Peyer's patch (tissue), 4 donors: Measurements from ENCODE around the gene EPB41L4B.

ENCODE experiments used
- POLR2A ChIP-seq, 2 donors: fragments of 450-650 bp; IDR thresholded peaks; one replicate each; pipeline ENCODE4 v1.5.1; 2017; ENCODE audit warnings: antibody characterized with exemption in 2 of 2, mild to moderate bottlenecking in 2 of 2, moderate library complexity in 2 of 2
- TF ChIP-seq, protein P1 (sequence below), 6 experiments: fragments of 450-650 bp in 4 of 6; fragments of 200-600 bp in 2 of 6; sonication (generic) in 1 of 6; IDR thresholded peaks; one replicate each; pipeline ENCODE4 v1.5.1; 2017 to 2019; ENCODE audit warnings: antibody characterized with exemption in 6 of 6, mild to moderate bottlenecking in 3 of 6, moderate library complexity in 1 of 6

DNA sequence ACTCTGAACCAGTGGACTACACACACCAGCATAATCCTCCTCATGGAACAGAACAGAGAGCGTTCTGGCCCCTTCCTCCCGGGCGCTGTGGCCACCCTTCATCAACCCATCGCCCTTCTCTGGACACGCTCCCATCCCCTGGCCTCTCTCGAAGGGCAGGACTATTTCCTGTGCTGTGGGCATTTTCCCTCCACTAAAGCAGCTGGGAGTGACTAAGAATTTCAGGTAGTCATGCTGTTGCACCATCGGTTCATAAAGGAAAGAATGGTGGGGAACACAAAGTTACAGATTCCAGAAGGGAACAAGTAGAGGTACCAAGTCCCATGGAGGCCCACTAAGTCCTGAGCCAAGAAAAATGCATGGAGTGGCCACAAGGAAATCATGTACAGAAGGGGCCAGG is 68.6 kb downstream of the EPB41L4B start:
- TF ChIP-seq, protein P1, sequence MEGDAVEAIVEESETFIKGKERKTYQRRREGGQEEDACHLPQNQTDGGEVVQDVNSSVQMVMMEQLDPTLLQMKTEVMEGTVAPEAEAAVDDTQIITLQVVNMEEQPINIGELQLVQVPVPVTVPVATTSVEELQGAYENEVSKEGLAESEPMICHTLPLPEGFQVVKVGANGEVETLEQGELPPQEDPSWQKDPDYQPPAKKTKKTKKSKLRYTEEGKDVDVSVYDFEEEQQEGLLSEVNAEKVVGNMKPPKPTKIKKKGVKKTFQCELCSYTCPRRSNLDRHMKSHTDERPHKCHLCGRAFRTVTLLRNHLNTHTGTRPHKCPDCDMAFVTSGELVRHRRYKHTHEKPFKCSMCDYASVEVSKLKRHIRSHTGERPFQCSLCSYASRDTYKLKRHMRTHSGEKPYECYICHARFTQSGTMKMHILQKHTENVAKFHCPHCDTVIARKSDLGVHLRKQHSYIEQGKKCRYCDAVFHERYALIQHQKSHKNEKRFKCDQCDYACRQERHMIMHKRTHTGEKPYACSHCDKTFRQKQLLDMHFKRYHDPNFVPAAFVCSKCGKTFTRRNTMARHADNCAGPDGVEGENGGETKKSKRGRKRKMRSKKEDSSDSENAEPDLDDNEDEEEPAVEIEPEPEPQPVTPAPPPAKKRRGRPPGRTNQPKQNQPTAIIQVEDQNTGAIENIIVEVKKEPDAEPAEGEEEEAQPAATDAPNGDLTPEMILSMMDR (IDR thresholded peaks at IDR 0.05), result no peak
- TF ChIP-seq POLR2A (IDR thresholded peaks at IDR 0.05), result no peak
